OCI-LY7 (cell line): Measurements from ENCODE around the gene LY9. TPM values are rescaled to one million over a fixed set of nuclear protein-coding genes. Genes with fewer than 3 reads are reported as not detected.

Experiments used
- BruUV-seq: library from RNA; stranded (reverse); fragments of 400-500 nt; replicated peaks from 2 replicates; lab custom pipeline; 2021; lab: Mats Ljungman, UMichigan
- CTCF ChIA-PET: fragments of 300-600 bp; sonication (Branson Sonifier 250); formaldehyde crosslinking; loops from one replicate; lab custom pipeline; 2022; ENCODE audit warnings: antibody characterized with exemption; ENCODE audit not compliant: unreplicated experiment; lab: Charles Lee
- POLR2A ChIA-PET: fragments of 300-600 bp; sonication (Branson Sonifier 250); formaldehyde crosslinking; loops from one replicate; lab custom pipeline; 2022; ENCODE audit warnings: antibody characterized with exemption; lab: Charles Lee
- DNase-seq: peaks from one replicate; pipeline ENCODE4 v3.0.0-alpha.2; 2015; ENCODE audit warnings: low spot score
- H2AFZ ChIP-seq: fragments of 200-600 bp; sonication (generic), shearing (Covaris generic); 2 replicates; pipeline ENCODE4 v1.6.1; 2014; ENCODE audit warnings: mild to moderate bottlenecking, antibody characterized with exemption, low read length, moderate library complexity
- H3K27ac ChIP-seq: fragments of 200-600 bp; sonication (generic); 2 replicates; pipeline ENCODE4 v1.5.1; 2014; ENCODE audit warnings: mixed run types, low read depth, mild to moderate bottlenecking, moderate library complexity, low read length, inconsistent platforms; ENCODE audit not compliant: poor library complexity, severe bottlenecking
- H3K36me3 ChIP-seq: fragments of 200-600 bp; sonication (generic); 2 replicates; pipeline ENCODE4 v1.6.1; 2014; ENCODE audit warnings: mild to moderate bottlenecking, antibody characterized with exemption, low read length, moderate library complexity, mixed read lengths; ENCODE audit not compliant: insufficient read depth
- H3K4me1 ChIP-seq: fragments of 200-600 bp; sonication (generic); 2 replicates; pipeline ENCODE4 v1.5.1; 2014; ENCODE audit warnings: mild to moderate bottlenecking, low read length; ENCODE audit not compliant: insufficient read depth, poor library complexity, severe bottlenecking
- H3K4me2 ChIP-seq: fragments of 200-600 bp; sonication (generic); 2 replicates; pipeline ENCODE4 v1.6.1; 2014; ENCODE audit warnings: mild to moderate bottlenecking, low read length
- H3K4me3 ChIP-seq: fragments of 200-600 bp; sonication (generic); 2 replicates; pipeline ENCODE4 v1.5.1; 2014; ENCODE audit warnings: mild to moderate bottlenecking, low read depth, low read length; ENCODE audit not compliant: poor library complexity, severe bottlenecking
- H3K79me2 ChIP-seq: fragments of 200-600 bp; sonication (generic); 2 replicates; pipeline ENCODE4 v1.6.1; 2016; ENCODE audit warnings: low read depth, mild to moderate bottlenecking, low read length, moderate library complexity, mixed read lengths; ENCODE audit not compliant: insufficient read depth
- H3K9me2 ChIP-seq: fragments of 200-600 bp; sonication (generic); 2 replicates; pipeline ENCODE4 v1.6.1; 2016; ENCODE audit warnings: mild to moderate bottlenecking, low read length, mixed read lengths; ENCODE audit not compliant: insufficient read depth
- H3K9me3 ChIP-seq: fragments of 200-600 bp; sonication (generic); 2 replicates; pipeline ENCODE4 v1.6.1; 2014; ENCODE audit warnings: mild to moderate bottlenecking, mixed run types, low read length, mixed read lengths
- H4K20me1 ChIP-seq: fragments of 200-600 bp; sonication (generic); 2 replicates; pipeline ENCODE4 v1.6.1; 2014; ENCODE audit warnings: mild to moderate bottlenecking, antibody characterized with exemption, low read length, moderate library complexity, mixed read lengths; ENCODE audit not compliant: insufficient read depth
- EZH2phosphoT487 ChIP-seq: fragments of 200-600 bp; sonication (generic); IDR thresholded peaks from 2 replicates; pipeline ENCODE4 v1.6.1; 2018; ENCODE audit warnings: low read depth, borderline replicate concordance, mild to moderate bottlenecking, mixed run types, antibody characterized with exemption, low read length, moderate library complexity, mixed read lengths
- intact Hi-C: fragments of 100-400 bp; cut with micrococcal nuclease; formaldehyde crosslinking; loops from one replicate; pipeline ENCODE4 v1.10.0; 2022; ENCODE audit not compliant: unreplicated experiment
- total RNA-seq, 2 experiments: library from RNA; depleted of rRNA in 1 of 2; stranded (reverse); fragments of >200 nt in 1 of 2; shearing (Covaris generic) in 1 of 2; gene quantifications; 2 replicates each; pipeline ENCODE4 v1.2.3, GENCODE V29; 2014 to 2022
- TF ChIP-seq, protein P1 (sequence below): fragments of 200-600 bp; sonication (generic); conservative IDR thresholded peaks from 2 replicates; pipeline ENCODE4 v1.5.1; 2014; ENCODE audit warnings: mild to moderate bottlenecking, antibody characterized with exemption, low read length, moderate library complexity, mixed read lengths

Gene LY9
- total RNA-seq, 2 experiments from 2014 or later: 28.4 to 40.2 TPM

DNA sequence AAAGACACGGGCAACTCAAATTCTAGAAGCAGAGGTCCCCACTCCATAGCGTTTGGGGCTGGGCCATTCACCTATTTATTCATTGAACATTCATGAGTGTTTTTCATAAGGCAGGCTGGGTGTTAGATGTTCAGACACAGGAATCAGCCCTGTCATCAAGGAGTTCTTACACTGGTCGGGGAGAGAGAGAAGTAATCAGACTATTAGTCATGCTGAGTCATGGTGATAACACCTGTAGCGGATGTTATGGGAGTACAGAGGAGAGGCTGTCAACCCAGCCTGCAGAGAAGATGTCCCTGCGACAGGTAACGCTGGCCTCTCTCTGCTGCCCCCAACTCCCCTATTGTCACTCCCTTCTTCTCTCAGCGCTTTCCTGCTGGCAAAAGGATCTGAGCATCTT is 17.2 kb downstream of the LY9 start:
- Histone ChIP-seq H3K4me3 (no peak overlapping the region), H3K27ac (no peak overlapping the region), H4K20me1 (no peaks in the 10 kb centered on the region), H3K4me2 (no peak overlapping the region), H3K4me1 (peaks cover 7% of the 10 kb centered on the region), H3K9me3 (no peaks in the 10 kb centered on the region), H3K79me2 (no peaks in the 10 kb centered on the region), H3K36me3 (peaks cover 75% of the 10 kb centered on the region), H2AFZ (no peak overlapping the region), H3K9me2 (no peaks in the 10 kb centered on the region)
- ChIA-PET CTCF (no interaction called here), POLR2A (interaction anchor here (1.3 kb wide), 1 partner anchor 16 kb away, joined by 5 read pairs; no protein-coding TSS in a partner anchor)
- BruUV-seq: no TSS peak
- intact Hi-C loops: no loop called here
- TF ChIP-seq EZH2phosphoT487: no peak
- TF ChIP-seq, protein P1, sequence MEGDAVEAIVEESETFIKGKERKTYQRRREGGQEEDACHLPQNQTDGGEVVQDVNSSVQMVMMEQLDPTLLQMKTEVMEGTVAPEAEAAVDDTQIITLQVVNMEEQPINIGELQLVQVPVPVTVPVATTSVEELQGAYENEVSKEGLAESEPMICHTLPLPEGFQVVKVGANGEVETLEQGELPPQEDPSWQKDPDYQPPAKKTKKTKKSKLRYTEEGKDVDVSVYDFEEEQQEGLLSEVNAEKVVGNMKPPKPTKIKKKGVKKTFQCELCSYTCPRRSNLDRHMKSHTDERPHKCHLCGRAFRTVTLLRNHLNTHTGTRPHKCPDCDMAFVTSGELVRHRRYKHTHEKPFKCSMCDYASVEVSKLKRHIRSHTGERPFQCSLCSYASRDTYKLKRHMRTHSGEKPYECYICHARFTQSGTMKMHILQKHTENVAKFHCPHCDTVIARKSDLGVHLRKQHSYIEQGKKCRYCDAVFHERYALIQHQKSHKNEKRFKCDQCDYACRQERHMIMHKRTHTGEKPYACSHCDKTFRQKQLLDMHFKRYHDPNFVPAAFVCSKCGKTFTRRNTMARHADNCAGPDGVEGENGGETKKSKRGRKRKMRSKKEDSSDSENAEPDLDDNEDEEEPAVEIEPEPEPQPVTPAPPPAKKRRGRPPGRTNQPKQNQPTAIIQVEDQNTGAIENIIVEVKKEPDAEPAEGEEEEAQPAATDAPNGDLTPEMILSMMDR: no peak
- peak; percentile 29 for DNase-seq

DNA sequence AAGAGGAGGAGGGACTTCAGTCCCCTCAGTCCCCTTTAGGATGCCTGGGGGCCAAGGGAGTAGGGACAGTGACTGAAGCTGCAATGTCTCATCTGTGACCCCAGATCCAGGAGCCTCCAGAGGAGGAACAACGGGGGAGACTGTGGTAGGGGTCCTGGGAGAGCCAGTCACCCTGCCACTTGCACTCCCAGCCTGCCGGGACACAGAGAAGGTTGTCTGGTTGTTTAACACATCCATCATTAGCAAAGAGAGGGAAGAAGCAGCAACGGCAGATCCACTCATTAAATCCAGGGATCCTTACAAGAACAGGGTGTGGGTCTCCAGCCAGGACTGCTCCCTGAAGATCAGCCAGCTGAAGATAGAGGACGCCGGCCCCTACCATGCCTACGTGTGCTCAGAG is 18.3 kb downstream of the LY9 start:
- Histone ChIP-seq H2AFZ (no peak overlapping the region), H3K9me3 (no peaks in the 10 kb centered on the region), H3K79me2 (no peaks in the 10 kb centered on the region), H4K20me1 (no peaks in the 10 kb centered on the region), H3K27ac (no peak overlapping the region), H3K36me3 (peaks cover 78% of the 10 kb centered on the region), H3K4me2 (no peak overlapping the region), H3K9me2 (no peaks in the 10 kb centered on the region), H3K4me1 (peaks cover 7% of the 10 kb centered on the region), H3K4me3 (no peak overlapping the region)
- DNase-seq: no peak
- BruUV-seq: no TSS peak
- no peak for TF ChIP-seq EZH2phosphoT487
- TF ChIP-seq, protein P1: no peak
- intact Hi-C loops: no loop called here
- POLR2A ChIA-PET: interaction anchor here (1.0 kb wide), 1 partner anchor 9 kb away, joined by 4 read pairs; no protein-coding TSS in a partner anchor
- CTCF ChIA-PET: no interaction called here

DNA sequence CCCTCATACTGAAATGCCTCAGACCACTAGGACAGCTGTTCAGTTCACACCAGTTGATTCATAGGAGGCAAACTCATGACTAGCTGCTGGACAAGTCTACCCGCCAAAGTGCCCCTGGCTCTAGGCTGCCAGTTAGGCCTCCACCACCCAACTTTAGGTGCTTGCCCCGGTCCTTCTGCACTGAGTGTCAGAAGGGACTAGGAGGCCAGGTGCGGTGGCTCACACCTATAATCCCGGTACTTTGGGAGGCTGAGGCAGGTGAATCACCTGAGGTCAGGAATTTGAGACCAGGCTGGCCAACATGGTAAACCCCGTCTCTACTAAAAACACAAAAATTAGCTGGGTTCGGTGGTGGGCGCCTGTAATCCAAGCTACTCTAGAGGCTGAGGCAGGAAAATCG is 18.9 kb downstream of the LY9 start:
- CTCF ChIA-PET: interaction anchor here (0.9 kb wide), 1 partner anchor 36 kb away, joined by 4 read pairs; no protein-coding TSS in a partner anchor
- POLR2A ChIA-PET: interaction anchor here (1.0 kb wide), 1 partner anchor 9 kb away, joined by 4 read pairs; no protein-coding TSS in a partner anchor
- Histone ChIP-seq H3K4me2 (no peak overlapping the region), H3K4me1 (peaks cover 7% of the 10 kb centered on the region), H3K9me3 (no peaks in the 10 kb centered on the region), H3K36me3 (peaks cover 78% of the 10 kb centered on the region), H2AFZ (no peak overlapping the region), H3K4me3 (no peak overlapping the region), H3K79me2 (no peaks in the 10 kb centered on the region), H3K27ac (no peak overlapping the region), H4K20me1 (no peaks in the 10 kb centered on the region), H3K9me2 (no peaks in the 10 kb centered on the region)
- intact Hi-C loops: no loop called here
- TF ChIP-seq, protein P1: no peak
- TF ChIP-seq EZH2phosphoT487: no peak
- DNase-seq: no peak
- BruUV-seq: no TSS peak
